Activated CD4-positive, alpha-beta T cell treated with anti-CD3 and anti-CD28 coated beads, Interleukin-2, amount 10 ng/mL, durations not matched to agents 24 days and 14 days (primary cell): ENCODE results near the gene SMOC2. TPM values are rescaled to one million over a fixed set of nuclear protein-coding genes. Genes with fewer than 3 reads are reported as not detected.
"Not testable (repeated sequence)": the region's sequence is repeated elsewhere in the genome, so short reads cannot be mapped to it uniquely, and the experiment has no call there.

Experiments used
- DNase-seq: peaks from one replicate; pipeline ENCODE4 v3.0.0; 2022
- H3K27ac Mint-ChIP-seq: one replicate; pipeline ENCODE4 v1.8.0; 2022; ENCODE audit warnings: mild to moderate bottlenecking, mixed read lengths
- H3K27me3 Mint-ChIP-seq: one replicate; pipeline ENCODE4 v1.8.0; 2022; ENCODE audit warnings: mixed read lengths
- H3K36me3 Mint-ChIP-seq: one replicate; pipeline ENCODE4 v1.8.0; 2022; ENCODE audit warnings: low read depth, mild to moderate bottlenecking, mixed read lengths
- H3K4me1 Mint-ChIP-seq: one replicate; pipeline ENCODE4 v1.8.0; 2021; ENCODE audit warnings: mixed read lengths
- H3K4me3 Mint-ChIP-seq: one replicate; pipeline ENCODE4 v1.8.0; 2022; ENCODE audit warnings: mild to moderate bottlenecking, moderate library complexity, mixed read lengths
- H3K9me3 Mint-ChIP-seq: one replicate; pipeline ENCODE4 v1.8.0; 2021; ENCODE audit warnings: mixed read lengths
- intact Hi-C: fragments of 100-400 bp; cut with micrococcal nuclease; formaldehyde crosslinking; loops from one replicate; pipeline ENCODE4 v1.15.1; 2023
- total RNA-seq: library from RNA; stranded (reverse); gene quantifications from 2 replicates; pipeline ENCODE4 v1.2.3, GENCODE V29; 2022

The SMOC2 gene
- total RNA-seq, 1 donor from 2014 or later = not detected

- Mint-ChIP-seq H3K27me3 (no peaks in the 10 kb centered on the region), H3K27ac (no peak overlapping the region), H3K36me3 (no peaks in the 10 kb centered on the region), H3K4me1 (no peaks in the 10 kb centered on the region), H3K9me3 (no peaks in the 10 kb centered on the region), H3K4me3 (no peak overlapping the region)
- intact Hi-C loops = no loop called here
- DNase-seq = no peak
Measured at GRCh38 chr6:168530653-168531071, 89.7 kb downstream of the SMOC2 start.

- no peaks in the 10 kb centered on the region for H3K36me3 Mint-ChIP-seq
- no peaks in the 10 kb centered on the region for H3K9me3 Mint-ChIP-seq
- H3K27me3 Mint-ChIP-seq = no peaks in the 10 kb centered on the region
- intact Hi-C loops = no loop called here
- DNase-seq = no peak
- H3K4me3 Mint-ChIP-seq = no peak overlapping the region
- no peak overlapping the region for H3K27ac Mint-ChIP-seq
- H3K4me1 Mint-ChIP-seq = no peaks in the 10 kb centered on the region
Measured at GRCh38 chr6:168532070-168532469, 91.1 kb downstream of the SMOC2 start.

- no peaks in the 10 kb centered on the region for H3K9me3 Mint-ChIP-seq
- H3K4me1 Mint-ChIP-seq = no peaks in the 10 kb centered on the region
- H3K4me3 Mint-ChIP-seq = no peak overlapping the region
- H3K27me3 Mint-ChIP-seq = no peaks in the 10 kb centered on the region
- H3K36me3 Mint-ChIP-seq = no peaks in the 10 kb centered on the region
- DNase-seq = no peak
- intact Hi-C loops = no loop called here
- no peak overlapping the region for H3K27ac Mint-ChIP-seq
Measured at GRCh38 chr6:168533414-168533813, 92.4 kb downstream of the SMOC2 start.

- H3K27ac Mint-ChIP-seq = no peak overlapping the region
- H3K4me1 Mint-ChIP-seq = no peaks in the 10 kb centered on the region
- no peak overlapping the region for H3K4me3 Mint-ChIP-seq
- no peaks in the 10 kb centered on the region for H3K36me3 Mint-ChIP-seq
- intact Hi-C loops = no loop called here
- no peaks in the 10 kb centered on the region for H3K9me3 Mint-ChIP-seq
- no peak for DNase-seq
- H3K27me3 Mint-ChIP-seq = no peaks in the 10 kb centered on the region
Measured at GRCh38 chr6:168534265-168534664, 93.3 kb downstream of the SMOC2 start.

GRCh38 chr6:168535711-168536110, 94.7 kb downstream of the SMOC2 start:
- H3K4me1 Mint-ChIP-seq = no peaks in the 10 kb centered on the region
- no peak overlapping the region for H3K27ac Mint-ChIP-seq
- H3K4me3 Mint-ChIP-seq = no peak overlapping the region
- DNase-seq = no peak
- no peaks in the 10 kb centered on the region for H3K27me3 Mint-ChIP-seq
- intact Hi-C loops = no loop called here
- H3K36me3 Mint-ChIP-seq = no peaks in the 10 kb centered on the region
- H3K9me3 Mint-ChIP-seq = no peaks in the 10 kb centered on the region

GRCh38 chr6:168536196-168536595, 95.2 kb downstream of the SMOC2 start:
- Mint-ChIP-seq H3K27ac (no peak overlapping the region), H3K36me3 (no peaks in the 10 kb centered on the region), H3K4me3 (no peak overlapping the region), H3K27me3 (no peaks in the 10 kb centered on the region), H3K9me3 (no peaks in the 10 kb centered on the region), H3K4me1 (no peaks in the 10 kb centered on the region)
- intact Hi-C loops = no loop called here
- DNase-seq = no peak

GRCh38 chr6:168536665-168537539, 95.9 kb downstream of the SMOC2 start:
- Mint-ChIP-seq H3K4me3 (no peak overlapping the region), H3K4me1 (no peaks in the 10 kb centered on the region), H3K27me3 (no peaks in the 10 kb centered on the region), H3K27ac (no peak overlapping the region), H3K36me3 (no peaks in the 10 kb centered on the region), H3K9me3 (no peaks in the 10 kb centered on the region)
- no peak for DNase-seq
- intact Hi-C loops = no loop called here

- Mint-ChIP-seq H3K4me1 (no peaks in the 10 kb centered on the region), H3K4me3 (no peak overlapping the region), H3K27ac (no peak overlapping the region), H3K9me3 (no peaks in the 10 kb centered on the region), H3K27me3 (no peaks in the 10 kb centered on the region), H3K36me3 (no peaks in the 10 kb centered on the region)
- intact Hi-C loops = no loop called here
- DNase-seq = no peak
Measured at GRCh38 chr6:168537540-168537884, 96.5 kb downstream of the SMOC2 start.

- H3K4me1 Mint-ChIP-seq, H3K27ac Mint-ChIP-seq, H3K36me3 Mint-ChIP-seq, DNase-seq, H3K27me3 Mint-ChIP-seq, H3K4me3 Mint-ChIP-seq, intact Hi-C loops, H3K9me3 Mint-ChIP-seq: not testable (repeated sequence)
Measured at GRCh38 chr6:168538188-168538891, 97.4 kb downstream of the SMOC2 start.

GRCh38 chr6:168538892-168539811, 98.2 kb downstream of the SMOC2 start:
- intact Hi-C loops = no loop called here
- Mint-ChIP-seq H3K9me3 (no peaks in the 10 kb centered on the region), H3K36me3 (no peaks in the 10 kb centered on the region), H3K4me1 (no peaks in the 10 kb centered on the region), H3K27ac (no peak overlapping the region), H3K27me3 (no peaks in the 10 kb centered on the region), H3K4me3 (no peak overlapping the region)
- DNase-seq = no peak

- no peak overlapping the region for H3K27ac Mint-ChIP-seq
- H3K4me1 Mint-ChIP-seq = no peaks in the 10 kb centered on the region
- no peak for DNase-seq
- intact Hi-C loops = no loop called here
- H3K4me3 Mint-ChIP-seq = no peak overlapping the region
- H3K27me3 Mint-ChIP-seq = no peaks in the 10 kb centered on the region
- no peaks in the 10 kb centered on the region for H3K9me3 Mint-ChIP-seq
- H3K36me3 Mint-ChIP-seq = no peaks in the 10 kb centered on the region
Measured at GRCh38 chr6:168540713-168541291, 99.8 kb downstream of the SMOC2 start.

GRCh38 chr6:168541307-168541706, 100.3 kb downstream of the SMOC2 start:
- Mint-ChIP-seq H3K27ac (no peak overlapping the region), H3K27me3 (no peaks in the 10 kb centered on the region), H3K36me3 (no peaks in the 10 kb centered on the region), H3K4me1 (no peaks in the 10 kb centered on the region), H3K4me3 (no peak overlapping the region), H3K9me3 (no peaks in the 10 kb centered on the region)
- no peak for DNase-seq
- intact Hi-C loops = no loop called here

- no peak for DNase-seq
- Mint-ChIP-seq H3K27ac (no peak overlapping the region), H3K9me3 (no peaks in the 10 kb centered on the region), H3K4me1 (no peaks in the 10 kb centered on the region), H3K27me3 (no peaks in the 10 kb centered on the region), H3K4me3 (no peak overlapping the region), H3K36me3 (no peaks in the 10 kb centered on the region)
- intact Hi-C loops = no loop called here
Measured at GRCh38 chr6:168542301-168542700, 101.3 kb downstream of the SMOC2 start.
